SK-N-MC (cell line): Measurements from ENCODE around the gene ARHGEF37.

Experiments used
- DNase-seq: peaks from one replicate; pipeline ENCODE4 v3.0.0-alpha.2; 2011; ENCODE audit warnings: low read depth, low spot score
- H3K27ac ChIP-seq: fragments of 200-600 bp; sonication (generic); 2 replicates; pipeline ENCODE4 v1.5.1; 2016; ENCODE audit warnings: mixed run types
- H3K36me3 ChIP-seq: fragments of 200-600 bp; sonication (generic); 2 replicates; pipeline ENCODE4 v1.6.1; 2017; ENCODE audit warnings: antibody characterized with exemption, low read length, mixed read lengths; ENCODE audit not compliant: insufficient read depth
- H3K4me3 ChIP-seq: fragments of 200-600 bp; sonication (generic); 2 replicates; pipeline ENCODE4 v1.5.1; 2016
- H3K9ac ChIP-seq: fragments of 200-600 bp; sonication (generic); 2 replicates; pipeline ENCODE4 v1.8.0; 2017; ENCODE audit warnings: mixed run types, mixed read lengths; ENCODE audit not compliant: insufficient read length
- H3K9me3 ChIP-seq: fragments of 200-600 bp; sonication (generic); 2 replicates; pipeline ENCODE4 v1.6.1; 2017; ENCODE audit warnings: low read depth, mild to moderate bottlenecking, antibody characterized with exemption, low read length, moderate library complexity, mixed read lengths
- EZH2 ChIP-seq: fragments of 200-600 bp; sonication (generic); IDR thresholded peaks from one replicate; pipeline ENCODE4 v1.6.1; 2017; ENCODE audit warnings: antibody characterized with exemption
- FOXP2 ChIP-seq: optimal IDR thresholded peaks from 2 replicates; pipeline ENCODE3; 2011; ENCODE audit warnings: mild to moderate bottlenecking, moderate library complexity; ENCODE audit not compliant: insufficient read depth; ENCODE audit errors: extremely low read length, control extremely low read depth
- POLR2AphosphoS5 ChIP-seq: IDR thresholded peaks from 2 replicates; pipeline ENCODE4 v1.6.1; 2012; ENCODE audit warnings: mild to moderate bottlenecking, low read depth, low read length, borderline replicate concordance

ARHGEF37 gene

GRCh38 chr5:149672701-149673476 lies 91.6 kb downstream of the ARHGEF37 start:
- TF ChIP-seq EZH2 (no peak), POLR2AphosphoS5 (no peak), FOXP2 (no peak)
- Histone ChIP-seq H3K9ac (no peak overlapping the region), H3K36me3 (no peaks in the 10 kb centered on the region), H3K9me3 (no peaks in the 10 kb centered on the region), H3K27ac (no peak overlapping the region), H3K4me3 (no peak overlapping the region)
- no peak for DNase-seq

- Histone ChIP-seq H3K27ac (no peak overlapping the region), H3K36me3 (no peaks in the 10 kb centered on the region), H3K9ac (no peak overlapping the region), H3K9me3 (no peaks in the 10 kb centered on the region), H3K4me3 (no peak overlapping the region)
- no peak for DNase-seq
- TF ChIP-seq EZH2: no peak
Observed at GRCh38 chr5:149674686-149675085, 93.4 kb downstream of the ARHGEF37 start.

- Histone ChIP-seq H3K4me3 (no peak overlapping the region), H3K9me3 (no peaks in the 10 kb centered on the region), H3K27ac (no peak overlapping the region), H3K9ac (no peak overlapping the region), H3K36me3 (no peaks in the 10 kb centered on the region)
- DNase-seq: no peak
- TF ChIP-seq EZH2 (no peak), POLR2AphosphoS5 (no peak), FOXP2 (no peak)
Observed at GRCh38 chr5:149675610-149676201, 94.4 kb downstream of the ARHGEF37 start.

- H3K9me3 ChIP-seq: no peaks in the 10 kb centered on the region
- H3K9ac ChIP-seq: no peak overlapping the region
- H3K4me3 ChIP-seq: no peak overlapping the region
- DNase-seq: no peak
- no peaks in the 10 kb centered on the region for H3K36me3 ChIP-seq
- H3K27ac ChIP-seq: no peak overlapping the region
- TF ChIP-seq EZH2 (no peak), POLR2AphosphoS5 (no peak), FOXP2 (no peak)
Observed at GRCh38 chr5:149677731-149678130, 96.4 kb downstream of the ARHGEF37 start.

GRCh38 chr5:149679876-149680809 lies 98.8 kb downstream of the ARHGEF37 start:
- TF ChIP-seq EZH2 (no peak), POLR2AphosphoS5 (no peak), FOXP2 (no peak)
- no peaks in the 10 kb centered on the region for H3K9me3 ChIP-seq
- no peak overlapping the region for H3K9ac ChIP-seq
- DNase-seq: no peak
- H3K27ac ChIP-seq: no peak overlapping the region
- no peaks in the 10 kb centered on the region for H3K36me3 ChIP-seq
- H3K4me3 ChIP-seq: no peak overlapping the region

- Histone ChIP-seq H3K9ac (no peak overlapping the region), H3K4me3 (no peak overlapping the region), H3K36me3 (no peaks in the 10 kb centered on the region), H3K27ac (no peak overlapping the region), H3K9me3 (no peaks in the 10 kb centered on the region)
- no peak for TF ChIP-seq FOXP2
- TF ChIP-seq POLR2AphosphoS5: no peak
- no peak for TF ChIP-seq EZH2
- no peak for DNase-seq
Observed at GRCh38 chr5:149680810-149681221, 99.5 kb downstream of the ARHGEF37 start.

GRCh38 chr5:149681252-149681651 lies 100.0 kb downstream of the ARHGEF37 start:
- Histone ChIP-seq H3K36me3 (no peaks in the 10 kb centered on the region), H3K9me3 (no peaks in the 10 kb centered on the region), H3K27ac (no peak overlapping the region), H3K4me3 (no peak overlapping the region), H3K9ac (no peak overlapping the region)
- no peak for TF ChIP-seq POLR2AphosphoS5
- no peak for TF ChIP-seq EZH2
- no peak for TF ChIP-seq FOXP2
- DNase-seq: no peak

- Histone ChIP-seq H3K9me3 (no peaks in the 10 kb centered on the region), H3K36me3 (no peaks in the 10 kb centered on the region), H3K9ac (no peak overlapping the region), H3K4me3 (no peak overlapping the region), H3K27ac (no peak overlapping the region)
- TF ChIP-seq EZH2 (no peak), POLR2AphosphoS5 (no peak), FOXP2 (no peak)
- no peak for DNase-seq
Observed at GRCh38 chr5:149681922-149682321, 100.6 kb downstream of the ARHGEF37 start.
